Measurements from ENCODE around the gene LHCGR.

Gene LHCGR

DNA sequence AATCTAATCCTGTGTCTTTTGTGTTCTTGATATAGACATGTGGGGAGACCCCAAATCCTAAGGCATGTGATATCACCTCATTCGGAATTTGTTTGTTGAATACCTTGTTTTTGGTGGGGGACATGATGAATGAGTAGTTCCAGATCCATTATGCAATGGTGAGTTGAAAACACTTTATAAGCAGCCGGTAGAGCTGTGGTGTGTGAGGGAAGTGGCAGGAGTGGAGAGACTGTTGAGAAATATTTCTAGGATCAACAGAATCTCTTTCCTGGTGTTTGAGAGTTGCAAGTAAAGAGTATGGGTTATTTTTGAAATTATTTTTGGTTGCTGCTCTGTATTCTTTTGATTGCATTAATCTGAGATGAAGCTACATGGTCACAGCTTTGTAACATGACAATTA lies 34.4 kb downstream of the LHCGR start:
- TF ChIP-seq CTCF (IDR thresholded peaks at IDR 0.05; ENCODE audit: insufficient read depth, low read depth, low read length, missing control alignments), result no peak
- H3K4me3 ChIP-seq (ENCODE audit: low read length), result no peak overlapping the region
- DNase-seq (ENCODE audit: low read depth), result no peak

DNA sequence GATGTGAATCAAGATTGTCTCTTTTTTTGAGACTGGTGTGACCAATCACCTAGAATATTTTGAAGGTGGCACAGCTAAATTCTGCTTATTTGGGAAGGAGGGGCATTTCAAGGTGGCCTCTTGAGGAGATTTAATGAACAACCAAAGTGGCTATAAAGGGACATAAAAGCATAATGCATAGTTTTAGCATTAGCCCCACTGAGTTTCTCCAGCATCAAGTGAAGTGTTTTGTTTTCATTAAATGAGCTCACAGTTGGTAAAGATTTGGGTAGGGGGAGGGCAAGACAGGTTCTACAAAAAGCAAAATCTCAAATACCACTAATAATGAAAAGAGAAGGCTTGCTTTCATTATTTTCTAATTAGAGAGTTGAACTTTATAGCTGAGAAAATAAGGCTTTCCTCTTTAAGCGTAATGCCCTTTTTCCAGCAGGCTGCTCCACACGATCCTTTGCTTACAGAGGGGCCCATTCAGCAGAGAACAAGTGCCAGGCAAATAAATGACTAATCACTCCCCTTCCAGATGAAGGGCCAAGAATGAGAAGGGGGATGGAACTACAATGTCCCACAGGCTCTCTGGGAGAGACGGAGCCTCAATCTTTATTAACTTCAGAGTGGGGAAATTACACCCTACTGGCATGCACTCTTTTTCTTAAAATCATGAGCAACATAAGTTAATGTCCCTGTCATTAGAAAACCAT lies 35.9 kb downstream of the LHCGR start:
- no peak for DNase-seq (ENCODE audit: low read depth)
- no peak for TF ChIP-seq CTCF (IDR thresholded peaks at IDR 0.05; ENCODE audit: insufficient read depth, low read depth, low read length, missing control alignments)
- no peak overlapping the region for H3K4me3 ChIP-seq (ENCODE audit: low read length)

- no peak for DNase-seq (ENCODE audit: low read depth)
- TF ChIP-seq CTCF (IDR thresholded peaks at IDR 0.05; ENCODE audit: insufficient read depth, low read depth, low read length, missing control alignments), result no peak
Measured at GRCh38 chr2:48717846-48718245, 37.7 kb downstream of the LHCGR start.

DNA sequence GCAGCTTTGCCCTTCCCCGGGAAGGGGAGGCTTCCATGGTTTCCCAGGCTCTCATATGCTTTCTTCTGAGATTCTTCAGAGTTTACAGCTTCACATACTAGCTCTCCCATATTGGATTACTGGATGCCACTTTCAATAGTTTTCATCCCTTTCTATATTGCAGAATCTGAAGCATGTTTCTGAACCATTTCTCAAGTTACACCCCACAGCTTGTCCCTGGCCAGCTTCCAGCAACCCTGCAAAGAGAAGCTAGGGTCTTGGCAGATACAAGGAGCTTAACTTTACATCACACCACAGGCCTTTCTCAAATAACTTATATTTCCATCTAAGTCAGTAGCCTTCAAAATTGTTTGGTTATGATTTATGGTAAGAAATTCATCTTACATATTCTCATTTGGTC lies 39.6 kb downstream of the LHCGR start:
- H3K4me3 ChIP-seq (ENCODE audit: low read length), result no peak overlapping the region
- no peak for DNase-seq (ENCODE audit: low read depth)
- TF ChIP-seq CTCF (IDR thresholded peaks at IDR 0.05; ENCODE audit: insufficient read depth, low read depth, low read length, missing control alignments), result no peak

More at GRCh38 chr2:48717846-48718245, 37.7 kb downstream of the LHCGR start:
- no peak overlapping the region for H3K4me3 ChIP-seq (ENCODE audit: low read length)

- no peak for TF ChIP-seq CTCF (IDR thresholded peaks at IDR 0.05; ENCODE audit: insufficient read depth, low read depth, low read length, missing control alignments)
- peak; percentile 93 for DNase-seq (ENCODE audit: low read depth)
Measured at GRCh38 chr2:48715042-48715899, 40.3 kb downstream of the LHCGR start.

GRCh38 chr2:48714245-48714644 lies 41.3 kb downstream of the LHCGR start:
- DNase-seq (ENCODE audit: low read depth), result no peak
- no peak for TF ChIP-seq CTCF (IDR thresholded peaks at IDR 0.05; ENCODE audit: insufficient read depth, low read depth, low read length, missing control alignments)
- H3K4me3 ChIP-seq (ENCODE audit: low read length), result no peak overlapping the region

More at GRCh38 chr2:48715042-48715899, 40.3 kb downstream of the LHCGR start:
- no peak overlapping the region for H3K4me3 ChIP-seq (ENCODE audit: low read length)

Measured in epithelial cell of esophagus (primary cell).